Esophagus squamous epithelium (tissue), 5 donors: ENCODE data around the gene KCNQ1. TPM values are rescaled to one million over a fixed set of nuclear protein-coding genes. Genes with fewer than 3 reads are reported as not detected.

Experiments
- DNase-seq: peaks from one replicate; lab custom pipeline; 2025; lab: John Stamatoyannopoulos, UW
- H3K27ac ChIP-seq, 4 donors: fragments of 200-600 bp; sonication (generic); one replicate each; pipeline ENCODE4 v1.5.1; 2016 to 2019; ENCODE audit warnings: mild to moderate bottlenecking in 1 of 4
- H3K27me3 ChIP-seq, 4 donors: fragments of 200-600 bp; sonication (generic); 1 replicate in 3 of 4; 2 replicates in 1 of 4; pipeline versions ENCODE4 v1.5.1 to v1.6.0; 2017 to 2021; ENCODE audit warnings: antibody characterized with exemption in 1 of 4
- H3K36me3 ChIP-seq, 3 donors: fragments of 200-600 bp; sonication (generic); one replicate each; pipeline ENCODE4 v1.5.1; 2016 to 2019
- H3K4me1 ChIP-seq, 3 donors: fragments of 200-600 bp; sonication (generic); one replicate each; pipeline ENCODE4 v1.5.1; 2017 to 2019
- H3K4me3 ChIP-seq, 4 donors: fragments of 200-600 bp; sonication (generic); 1 replicate in 3 of 4; 2 replicates in 1 of 4; pipeline ENCODE4 v1.5.1; 2016 to 2019; ENCODE audit warnings: mild to moderate bottlenecking in 2 of 4, moderate library complexity in 1 of 4
- H3K9me3 ChIP-seq, 3 donors: fragments of 200-600 bp; sonication (generic); one replicate each; pipeline ENCODE4 v1.5.1; 2016 to 2019
- CTCF ChIP-seq, 6 experiments: fragments of 450-650 bp in 4 of 6; fragments of 200-600 bp in 2 of 6; sonication (generic) in 2 of 6; IDR thresholded peaks; one replicate each; pipeline ENCODE4 v1.5.1; 2016 to 2019; ENCODE audit warnings: antibody characterized with exemption in 6 of 6, mild to moderate bottlenecking in 4 of 6, moderate library complexity in 4 of 6
- POLR2A ChIP-seq, 4 donors: fragments of 450-650 bp; IDR thresholded peaks; one replicate each; pipeline ENCODE4 v1.6.1; 2017; ENCODE audit warnings: antibody characterized with exemption in 4 of 4, mild to moderate bottlenecking in 4 of 4, moderate library complexity in 3 of 4
- WGBS, 2 donors: methylation state at CpG; one replicate each; pipeline ENCODE4 v1.1.5; 2018; 5-methylcytosine and 5-hydroxymethylcytosine counted together
- intact Hi-C: fragments of 100-400 bp; cut with DNase I; formaldehyde crosslinking; loops from one replicate; pipeline ENCODE4 v1.15.0; 2022
- total RNA-seq, 4 donors: library from RNA; depleted of rRNA; stranded (reverse); fragments of >200 nt; gene quantifications; one replicate each; pipeline ENCODE4 v1.1.0, GENCODE V29; 2016
- donor health status: DM: yes; HTN: yes; CAD: no.

KCNQ1 gene
- total RNA-seq, 4 donors from 2014 or later = 0.61 to 3.1 (median 0.72) TPM

DNA sequence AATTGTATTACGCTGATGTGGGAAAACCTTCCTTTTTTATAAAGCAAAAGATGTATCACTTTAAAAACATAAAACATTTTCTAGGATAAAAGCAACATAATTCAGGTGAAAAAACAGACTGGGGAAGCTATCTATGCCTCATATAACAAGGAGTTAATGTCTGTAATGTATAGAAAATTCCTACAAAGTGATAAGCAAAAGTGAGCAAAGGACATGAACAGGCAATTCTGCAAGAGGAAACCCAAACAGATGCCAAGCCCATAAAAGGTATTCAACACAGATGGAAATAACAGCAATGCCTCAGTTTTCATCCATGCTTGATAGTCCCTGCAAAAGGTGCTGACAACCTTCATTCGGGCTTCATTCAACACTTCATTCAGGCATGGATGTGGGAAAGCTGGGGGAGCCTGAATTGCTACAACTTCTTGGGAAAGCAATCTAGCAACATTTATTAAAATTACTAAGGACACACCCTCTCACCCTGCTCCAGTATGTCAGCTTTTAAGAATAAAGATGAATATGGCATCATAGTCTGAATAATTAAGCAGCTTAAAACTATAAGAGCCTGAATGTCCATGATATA lies 215.6 kb downstream of the KCNQ1 start:
- Histone ChIP-seq H3K9me3 (peaks cover 0 to 43% (median 0%) of the 10 kb centered on the region in 3 donors), H3K27me3 (no peaks in the 10 kb centered on the region), H3K4me3 (no peak overlapping the region), H3K4me1 (no peaks in the 10 kb centered on the region), H3K36me3 (peaks cover 0 to 11% (median 0%) of the 10 kb centered on the region in 3 donors), H3K27ac (no peak overlapping the region)
- TF ChIP-seq POLR2A (IDR thresholded peaks at IDR 0.05) = no peak
- no peak for TF ChIP-seq CTCF (IDR thresholded peaks at IDR 0.05)
- WGBS, 2 donors = 88 to 89% methylated on average over 2 of the region's 2 CpGs
- DNase-seq = no peak
- intact Hi-C loops = no loop called here

GRCh38 chr11:2661173-2662023 lies 216.6 kb downstream of the KCNQ1 start:
- H3K9me3 ChIP-seq = peaks cover 0 to 42% (median 0%) of the 10 kb centered on the region in 3 donors
- H3K4me1 ChIP-seq = no peaks in the 10 kb centered on the region
- H3K36me3 ChIP-seq = peaks cover 0 to 11% (median 0%) of the 10 kb centered on the region in 3 donors
- WGBS, 2 donors = 90 to 97% methylated on average over 2 to 3 of the region's 4 CpGs
- intact Hi-C loops = no loop called here
- no peak for DNase-seq
- TF ChIP-seq CTCF (IDR thresholded peaks at IDR 0.05) (no peak), POLR2A (IDR thresholded peaks at IDR 0.05) (no peak)
- H3K27ac ChIP-seq = no peak overlapping the region
- H3K4me3 ChIP-seq = no peak overlapping the region
- no peaks in the 10 kb centered on the region for H3K27me3 ChIP-seq

GRCh38 chr11:2662024-2662312 lies 217.2 kb downstream of the KCNQ1 start:
- Histone ChIP-seq H3K4me3 (no peak overlapping the region), H3K27ac (no peak overlapping the region), H3K36me3 (peaks cover 0 to 11% (median 0%) of the 10 kb centered on the region in 3 donors), H3K4me1 (no peaks in the 10 kb centered on the region), H3K9me3 (peaks cover 0 to 39% (median 0%) of the 10 kb centered on the region in 3 donors), H3K27me3 (no peaks in the 10 kb centered on the region)
- TF ChIP-seq POLR2A (IDR thresholded peaks at IDR 0.05) (no peak), CTCF (IDR thresholded peaks at IDR 0.05) (no peak)
- 100% methylated on average over 1 of the region's 5 CpGs; no CpG with 5 or more reads in 1 of the 2 donors for WGBS, 2 donors
- DNase-seq = no peak
- intact Hi-C loops = no loop called here

DNA sequence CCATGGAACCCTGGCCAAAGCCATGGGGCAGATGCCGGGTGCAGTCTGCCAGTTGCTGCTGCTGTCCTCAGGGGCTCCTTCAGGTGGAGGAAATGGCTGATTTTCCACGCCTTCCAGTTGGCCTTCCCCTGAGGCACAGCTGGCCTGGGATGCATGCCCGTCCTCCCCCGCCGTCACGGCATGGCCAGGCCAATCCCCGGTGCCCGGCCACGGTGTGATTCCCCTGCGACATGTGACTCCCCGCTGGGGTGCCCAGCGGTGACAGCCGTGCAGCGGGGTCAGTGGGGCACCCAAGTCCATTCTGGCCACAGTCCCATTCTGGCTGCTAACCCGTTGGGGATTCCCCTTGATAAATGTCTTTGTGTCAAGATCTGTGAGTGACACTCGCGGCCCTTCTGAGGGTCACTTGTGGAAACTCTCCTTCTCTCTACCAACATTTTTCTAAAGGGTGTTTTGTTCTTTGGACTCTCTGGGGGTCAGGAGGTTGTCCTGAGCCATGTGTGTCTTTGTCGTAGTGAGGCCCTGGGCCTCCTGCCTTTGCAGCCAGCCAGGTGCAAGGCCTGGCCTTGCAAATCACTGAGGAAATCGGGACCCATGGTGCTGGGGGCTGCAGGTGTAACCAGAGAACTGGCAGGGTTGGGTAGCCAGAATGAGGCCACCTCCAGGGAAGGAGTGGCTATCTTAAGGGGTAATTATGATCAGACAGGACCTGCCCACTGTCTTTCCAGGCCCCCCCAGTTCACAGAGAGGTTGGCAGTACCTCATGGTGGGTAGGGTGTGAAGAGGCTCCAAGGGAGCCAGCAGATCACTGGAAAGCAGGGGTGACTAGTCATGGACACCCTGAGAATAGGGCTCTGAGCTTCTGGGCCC lies 217.9 kb downstream of the KCNQ1 start:
- WGBS, 2 donors = 83 to 90% methylated on average over 1 to 5 of the region's 19 CpGs
- H3K9me3 ChIP-seq = peaks cover 0 to 39% (median 0%) of the 10 kb centered on the region in 3 donors
- intact Hi-C loops = no loop called here
- H3K36me3 ChIP-seq = peaks cover 0 to 11% (median 0%) of the 10 kb centered on the region in 3 donors
- no peak for DNase-seq
- H3K4me3 ChIP-seq = no peak overlapping the region
- no peaks in the 10 kb centered on the region for H3K4me1 ChIP-seq
- TF ChIP-seq POLR2A (IDR thresholded peaks at IDR 0.05) = no peak
- no peak for TF ChIP-seq CTCF (IDR thresholded peaks at IDR 0.05)
- H3K27me3 ChIP-seq = no peaks in the 10 kb centered on the region
- no peak overlapping the region for H3K27ac ChIP-seq
